GM18909 (cell line): ENCODE data around the gene DPH2.

Experiments
- ATAC-seq: cut with Tn5 transposase; IDR thresholded peaks from one replicate; pipeline ENCODE4 v1.9.1; 2021; ENCODE audit warnings: mild to moderate bottlenecking; ENCODE audit not compliant: unreplicated experiment, poor library complexity

Gene DPH2

GRCh38 chr1:43980255-43981134 lies 10.7 kb downstream of the DPH2 start:
- ATAC-seq: no peak

DNA sequence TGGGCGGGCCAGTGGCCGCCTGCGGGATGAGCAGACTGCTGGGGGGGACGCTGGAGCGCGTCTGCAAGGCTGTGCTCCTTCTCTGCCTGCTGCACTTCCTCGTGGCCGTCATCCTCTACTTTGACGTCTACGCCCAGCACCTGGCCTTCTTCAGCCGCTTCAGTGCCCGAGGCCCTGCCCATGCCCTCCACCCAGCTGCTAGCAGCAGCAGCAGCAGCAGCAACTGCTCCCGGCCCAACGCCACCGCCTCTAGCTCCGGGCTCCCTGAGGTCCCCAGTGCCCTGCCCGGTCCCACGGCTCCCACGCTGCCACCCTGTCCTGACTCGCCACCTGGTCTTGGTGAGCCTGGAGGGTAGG lies 11.3 kb downstream of the DPH2 start:
- ATAC-seq: no peak

DNA sequence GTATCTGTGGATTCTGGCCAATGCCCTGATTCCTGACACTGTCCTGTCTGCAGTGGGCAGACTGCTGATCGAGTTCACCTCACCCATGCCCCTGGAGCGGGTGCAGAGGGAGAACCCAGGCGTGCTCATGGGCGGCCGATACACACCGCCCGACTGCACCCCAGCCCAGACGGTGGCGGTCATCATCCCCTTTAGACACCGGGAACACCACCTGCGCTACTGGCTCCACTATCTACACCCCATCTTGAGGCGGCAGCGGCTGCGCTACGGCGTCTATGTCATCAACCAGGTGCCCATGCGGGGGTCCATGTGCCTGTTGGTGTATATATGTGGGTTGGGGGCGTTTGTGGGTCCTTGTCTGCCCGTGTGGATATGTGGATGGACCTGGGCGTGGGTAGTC lies 11.8 kb downstream of the DPH2 start:
- no peak for ATAC-seq

GRCh38 chr1:43982241-43982640 lies 12.4 kb downstream of the DPH2 start:
- no peak for ATAC-seq

DNA sequence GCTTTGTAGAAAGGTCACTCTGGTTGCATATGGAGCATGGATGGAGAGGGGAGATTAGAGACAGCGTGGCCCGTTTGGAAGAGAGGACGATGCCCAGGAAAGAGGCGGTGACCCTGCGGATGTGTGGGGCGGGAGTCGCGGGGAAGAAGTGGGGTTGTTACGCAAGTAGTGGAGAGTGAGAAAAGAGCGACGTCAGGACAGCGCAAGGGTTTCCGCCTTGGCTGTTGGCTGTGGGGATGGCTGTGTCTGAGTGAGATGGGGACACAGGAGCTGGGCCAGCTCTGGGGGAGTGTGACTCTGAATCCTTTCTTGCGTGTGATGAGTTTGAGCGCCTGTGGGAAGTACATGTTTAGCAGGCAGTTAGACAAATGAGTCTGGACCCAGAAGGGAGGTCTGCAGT lies 13.0 kb downstream of the DPH2 start:
- ATAC-seq: no peak

DNA sequence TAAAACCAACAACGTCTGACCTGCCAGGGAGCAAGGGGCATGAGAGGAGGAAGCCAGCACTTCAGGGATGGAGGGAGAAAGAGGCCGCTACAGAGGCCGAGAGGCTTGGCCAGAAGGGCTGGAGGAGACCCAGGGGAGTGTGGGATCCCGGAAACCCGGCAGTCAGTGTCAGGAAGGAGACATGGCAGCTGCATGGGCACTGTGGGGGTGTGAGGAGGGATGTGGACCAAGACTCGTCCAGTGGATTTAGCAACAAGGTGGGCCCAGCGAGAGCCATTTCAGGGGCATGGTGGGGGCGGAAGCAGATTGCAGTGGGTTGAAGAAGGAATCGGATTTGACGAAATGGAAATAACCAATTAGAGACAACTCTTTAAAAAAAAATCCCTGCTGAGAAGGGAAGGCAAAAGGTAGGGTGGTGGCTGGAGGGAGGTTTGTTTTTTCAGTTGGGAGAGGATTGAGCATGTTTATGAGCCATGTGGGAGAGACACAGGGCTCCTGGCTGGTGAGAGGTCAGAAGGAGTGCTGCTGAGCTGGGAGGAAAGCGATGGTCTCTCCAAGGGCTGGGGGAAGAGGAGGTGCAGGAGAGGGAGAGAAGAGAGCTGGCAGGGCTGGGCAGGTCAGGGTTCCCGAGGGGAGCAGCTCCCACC lies 13.6 kb downstream of the DPH2 start:
- ATAC-seq: no peak

DNA sequence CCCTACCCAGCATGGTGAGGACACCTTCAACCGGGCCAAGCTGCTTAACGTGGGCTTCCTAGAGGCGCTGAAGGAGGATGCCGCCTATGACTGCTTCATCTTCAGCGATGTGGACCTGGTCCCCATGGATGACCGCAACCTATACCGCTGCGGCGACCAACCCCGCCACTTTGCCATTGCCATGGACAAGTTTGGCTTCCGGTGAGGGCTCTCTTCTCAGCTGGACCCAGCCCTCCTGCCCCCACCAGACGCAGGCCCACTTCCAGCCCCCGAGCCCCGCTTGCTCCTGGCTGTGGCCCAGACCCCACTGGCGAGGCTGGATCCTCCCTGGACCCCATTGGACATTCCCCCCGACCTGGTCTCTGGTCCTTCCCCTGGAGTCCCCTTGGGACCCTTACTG lies 15.0 kb downstream of the DPH2 start:
- no peak for ATAC-seq

- ATAC-seq: no peak
These were observed 16.3 kb downstream of the DPH2 start for GRCh38 chr1:43985984-43986595.

DNA sequence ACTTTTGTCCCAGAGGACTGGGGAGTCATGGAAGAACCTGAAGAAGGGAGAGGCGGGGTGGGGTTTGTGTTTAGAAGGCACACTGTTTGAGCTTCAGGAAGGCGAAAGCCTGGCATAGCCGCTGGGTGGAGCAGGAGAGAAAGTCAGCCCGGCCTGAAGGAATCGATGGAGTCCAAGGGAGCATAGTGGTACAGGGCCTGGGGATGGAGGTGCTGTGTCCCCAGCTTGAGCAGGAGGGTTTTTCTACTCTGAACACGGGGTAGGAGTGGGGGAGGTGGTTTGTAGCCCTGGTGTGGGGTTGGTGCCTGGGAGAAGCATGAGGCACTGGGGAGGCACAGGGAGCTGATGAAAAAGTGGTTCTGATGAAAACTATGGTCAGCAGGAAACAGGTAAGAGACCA lies 16.9 kb downstream of the DPH2 start:
- ATAC-seq: no peak

GRCh38 chr1:43987159-43987902 lies 17.5 kb downstream of the DPH2 start:
- no peak for ATAC-seq

- ATAC-seq: no peak
These were observed 20.7 kb downstream of the DPH2 start for GRCh38 chr1:43990271-43991199.

DNA sequence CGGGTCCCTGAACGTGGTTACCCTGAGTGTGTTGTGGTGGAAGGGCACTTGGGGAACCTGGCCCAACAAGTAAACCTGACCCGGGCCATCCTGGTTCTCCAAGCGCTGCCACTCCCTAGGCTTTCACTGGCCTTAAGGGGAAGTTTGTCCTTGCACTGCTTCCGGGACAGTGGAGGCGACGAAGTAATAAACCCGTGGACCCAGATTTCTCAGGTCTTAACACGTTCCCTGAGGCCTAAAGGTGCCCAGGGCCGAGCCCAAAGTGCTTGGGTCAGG lies 21.3 kb downstream of the DPH2 start:
- no peak for ATAC-seq

- ATAC-seq: peak; percentile 78
These were observed 21.8 kb downstream of the DPH2 start, which contains the start of gene CCDC24 for GRCh38 chr1:43991476-43992231. TSS of gene CCDC24 (plus strand) at chr1:43991599. CDS start at chr1:43991879, 280 bp downstream.

DNA sequence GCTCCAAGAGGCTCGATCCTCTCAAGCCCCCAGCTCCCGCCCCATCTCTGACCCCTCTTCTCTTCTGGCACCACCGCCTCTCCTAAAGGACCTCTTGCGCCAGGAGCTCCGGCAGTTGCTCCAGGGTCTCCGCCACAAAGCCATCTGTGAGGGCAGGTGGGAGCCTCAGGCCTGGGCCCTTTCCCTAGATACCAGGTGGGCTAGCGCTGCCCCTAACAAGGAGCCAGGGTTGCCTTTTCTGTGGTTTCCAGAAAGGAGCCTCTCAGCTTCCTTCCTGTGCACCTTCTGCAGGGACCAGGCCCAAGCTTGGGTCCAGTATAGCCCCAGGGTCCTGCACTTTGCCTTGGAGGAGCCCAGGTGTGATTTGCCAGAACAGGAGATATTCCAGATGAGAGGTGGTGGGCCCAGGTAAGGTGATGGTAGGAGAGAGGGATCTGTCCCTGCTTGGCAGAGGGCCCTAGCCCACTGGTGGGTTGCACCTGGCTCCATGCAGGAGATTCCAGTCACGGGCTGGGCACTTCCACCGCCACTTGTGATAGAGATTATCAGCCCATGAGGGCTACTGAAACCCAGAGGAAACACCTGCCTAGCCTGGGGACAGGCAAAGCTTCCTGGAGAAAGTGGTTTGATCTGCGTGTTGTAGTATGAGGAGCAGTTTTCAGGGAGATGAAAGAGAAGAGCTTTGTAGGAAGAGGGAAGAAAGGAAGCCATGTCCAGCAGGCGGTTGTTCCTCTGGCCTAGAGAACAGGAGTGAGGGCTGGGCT lies 22.6 kb downstream of the DPH2 start:
- ATAC-seq: no peak

DNA sequence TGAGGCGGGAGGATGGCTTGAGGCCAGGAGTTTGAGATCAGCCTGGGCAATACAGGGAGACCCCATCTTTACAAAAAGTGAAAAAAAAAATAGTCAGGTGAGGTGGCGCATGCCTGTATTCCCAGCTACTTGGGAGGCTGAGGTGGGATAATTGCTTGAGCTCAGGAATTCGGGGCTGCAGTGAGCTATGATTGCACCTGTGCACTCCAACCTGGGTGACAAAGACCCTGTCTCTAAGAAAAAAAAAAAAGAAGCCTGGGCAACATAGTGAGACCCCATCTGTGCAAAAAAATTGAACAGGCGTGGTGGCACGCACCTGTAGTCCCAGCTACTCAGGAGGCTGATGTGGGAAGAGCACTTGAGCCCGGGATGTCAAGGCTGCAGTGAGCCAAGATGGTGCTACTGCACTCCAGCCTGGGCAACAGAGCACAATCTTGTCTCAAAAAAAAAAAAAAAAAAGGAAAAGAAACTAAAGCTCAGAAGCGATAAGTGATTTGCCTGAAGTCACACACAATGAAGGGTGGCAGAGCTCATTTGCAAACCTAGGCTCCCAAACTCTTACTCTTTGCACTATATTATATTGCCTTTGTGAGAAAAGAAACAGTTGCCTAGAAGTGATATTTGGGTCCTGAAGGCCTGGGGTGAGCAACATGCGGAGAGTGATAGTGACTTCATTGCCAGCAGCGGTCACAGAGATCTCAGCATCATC lies 23.6 kb downstream of the DPH2 start:
- no peak for ATAC-seq

GRCh38 chr1:43994071-43994470 lies 24.3 kb downstream of the DPH2 start:
- ATAC-seq: no peak

GRCh38 chr1:43994794-43995790 lies 25.3 kb downstream of the DPH2 start:
- no peak for ATAC-seq
